Glutamatergic neuron (in vitro differentiated cells): ENCODE results near the gene ERICH4. TPM values are rescaled to one million over a fixed set of nuclear protein-coding genes. Genes with fewer than 3 reads are reported as not detected.
"Not testable (repeated sequence)": the region's sequence is repeated elsewhere in the genome, so short reads cannot be mapped to it uniquely, and the experiment has no call there.

Experiments
- DNase-seq: peaks from one replicate; pipeline ENCODE4 v3.0.0; 2022
- H3K27ac Mint-ChIP-seq: one replicate; pipeline ENCODE4 v1.8.0; 2020; ENCODE audit warnings: mild to moderate bottlenecking, mixed read lengths, inconsistent platforms; ENCODE audit not compliant: unreplicated experiment
- H3K27me3 Mint-ChIP-seq: one replicate; pipeline ENCODE4 v1.8.0; 2020; ENCODE audit warnings: mild to moderate bottlenecking, moderate library complexity, mixed read lengths, inconsistent platforms; ENCODE audit not compliant: unreplicated experiment
- H3K36me3 Mint-ChIP-seq: one replicate; pipeline ENCODE4 v1.8.0; 2020; ENCODE audit warnings: mild to moderate bottlenecking, mixed read lengths, inconsistent platforms; ENCODE audit not compliant: unreplicated experiment
- H3K4me1 Mint-ChIP-seq: one replicate; pipeline ENCODE4 v1.8.0; 2020; ENCODE audit warnings: mild to moderate bottlenecking, low read depth, mixed read lengths, inconsistent platforms; ENCODE audit not compliant: unreplicated experiment
- H3K4me3 Mint-ChIP-seq: one replicate; pipeline ENCODE4 v1.8.0; 2020; ENCODE audit warnings: mild to moderate bottlenecking, mixed read lengths, inconsistent platforms; ENCODE audit not compliant: unreplicated experiment
- H3K9me3 Mint-ChIP-seq: one replicate; pipeline ENCODE4 v1.8.0; 2020; ENCODE audit warnings: mild to moderate bottlenecking, moderate library complexity, mixed read lengths, inconsistent platforms; ENCODE audit not compliant: unreplicated experiment
- total RNA-seq: library from RNA; stranded (reverse); fragmentation: NEBNext Ultra II Directional; extraction: Animal tissue kit (Norgen Biotek cat#: 25700); gene quantifications from one replicate; pipeline ENCODE4 v1.2.1, GENCODE V29; 2021; ENCODE audit not compliant: unreplicated experiment
- TF ChIP-seq, protein P1 (sequence below): fragments of 200-600 bp; sonication (generic); IDR thresholded peaks from one replicate; pipeline ENCODE4 v1.5.0; 2021; ENCODE audit not compliant: partially characterized antibody, unreplicated experiment

Gene ERICH4
- total RNA-seq, 1 donor from 2014 or later = not detected

DNA sequence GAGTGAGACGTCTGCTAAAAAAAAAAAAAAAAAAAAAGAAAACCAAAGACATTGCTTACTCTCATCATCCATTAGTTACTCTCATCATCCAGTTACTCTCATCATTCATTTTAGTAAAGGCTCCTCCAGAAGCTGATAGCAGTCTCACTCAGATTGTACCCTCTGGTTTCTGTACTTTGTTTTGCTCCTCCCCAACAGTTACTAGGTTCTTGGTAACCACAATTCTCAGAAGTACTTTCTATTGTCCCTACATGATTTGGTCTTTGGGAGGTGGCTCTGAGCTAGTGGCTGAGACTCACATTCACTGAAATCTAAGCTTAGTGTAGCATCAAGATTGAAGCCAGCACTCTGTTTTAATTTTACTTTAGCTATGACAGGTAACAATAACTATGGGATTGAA, 14.3 kb downstream of the ERICH4 start:
- no peak overlapping the region for H3K27ac Mint-ChIP-seq
- no peak for DNase-seq
- H3K36me3 Mint-ChIP-seq = no peaks in the 10 kb centered on the region
- no peaks in the 10 kb centered on the region for H3K4me1 Mint-ChIP-seq
- H3K27me3 Mint-ChIP-seq = no peaks in the 10 kb centered on the region
- H3K4me3 Mint-ChIP-seq = no peak overlapping the region
- H3K9me3 Mint-ChIP-seq = peaks cover 2% of the 10 kb centered on the region
- TF ChIP-seq, protein P1, sequence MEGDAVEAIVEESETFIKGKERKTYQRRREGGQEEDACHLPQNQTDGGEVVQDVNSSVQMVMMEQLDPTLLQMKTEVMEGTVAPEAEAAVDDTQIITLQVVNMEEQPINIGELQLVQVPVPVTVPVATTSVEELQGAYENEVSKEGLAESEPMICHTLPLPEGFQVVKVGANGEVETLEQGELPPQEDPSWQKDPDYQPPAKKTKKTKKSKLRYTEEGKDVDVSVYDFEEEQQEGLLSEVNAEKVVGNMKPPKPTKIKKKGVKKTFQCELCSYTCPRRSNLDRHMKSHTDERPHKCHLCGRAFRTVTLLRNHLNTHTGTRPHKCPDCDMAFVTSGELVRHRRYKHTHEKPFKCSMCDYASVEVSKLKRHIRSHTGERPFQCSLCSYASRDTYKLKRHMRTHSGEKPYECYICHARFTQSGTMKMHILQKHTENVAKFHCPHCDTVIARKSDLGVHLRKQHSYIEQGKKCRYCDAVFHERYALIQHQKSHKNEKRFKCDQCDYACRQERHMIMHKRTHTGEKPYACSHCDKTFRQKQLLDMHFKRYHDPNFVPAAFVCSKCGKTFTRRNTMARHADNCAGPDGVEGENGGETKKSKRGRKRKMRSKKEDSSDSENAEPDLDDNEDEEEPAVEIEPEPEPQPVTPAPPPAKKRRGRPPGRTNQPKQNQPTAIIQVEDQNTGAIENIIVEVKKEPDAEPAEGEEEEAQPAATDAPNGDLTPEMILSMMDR = no peak

DNA sequence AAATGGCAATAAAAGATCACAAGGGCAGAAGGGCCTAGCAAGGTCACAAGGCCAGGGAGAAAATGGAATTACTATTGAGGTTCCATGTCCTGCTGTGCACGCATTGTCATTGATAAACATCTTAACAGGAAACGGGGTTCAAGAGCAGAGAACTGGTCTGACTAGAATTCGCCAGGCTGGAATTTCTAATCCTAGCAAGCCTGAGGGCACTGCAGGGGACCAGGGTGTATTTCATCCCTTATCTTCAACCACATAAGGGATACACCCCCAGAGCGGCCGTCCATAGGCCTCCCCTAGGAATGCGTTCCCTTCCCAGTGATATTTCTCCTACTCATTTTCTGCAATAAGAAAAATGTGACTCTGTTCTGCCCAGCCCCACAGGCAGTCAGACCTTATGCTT, 19.5 kb downstream of the ERICH4 start:
- Mint-ChIP-seq H3K4me1 (no peaks in the 10 kb centered on the region), H3K27ac (no peak overlapping the region), H3K9me3 (peaks cover 2% of the 10 kb centered on the region), H3K27me3 (no peaks in the 10 kb centered on the region), H3K36me3 (no peaks in the 10 kb centered on the region), H3K4me3 (no peak overlapping the region)
- TF ChIP-seq, protein P1 = no peak
- no peak for DNase-seq

DNA sequence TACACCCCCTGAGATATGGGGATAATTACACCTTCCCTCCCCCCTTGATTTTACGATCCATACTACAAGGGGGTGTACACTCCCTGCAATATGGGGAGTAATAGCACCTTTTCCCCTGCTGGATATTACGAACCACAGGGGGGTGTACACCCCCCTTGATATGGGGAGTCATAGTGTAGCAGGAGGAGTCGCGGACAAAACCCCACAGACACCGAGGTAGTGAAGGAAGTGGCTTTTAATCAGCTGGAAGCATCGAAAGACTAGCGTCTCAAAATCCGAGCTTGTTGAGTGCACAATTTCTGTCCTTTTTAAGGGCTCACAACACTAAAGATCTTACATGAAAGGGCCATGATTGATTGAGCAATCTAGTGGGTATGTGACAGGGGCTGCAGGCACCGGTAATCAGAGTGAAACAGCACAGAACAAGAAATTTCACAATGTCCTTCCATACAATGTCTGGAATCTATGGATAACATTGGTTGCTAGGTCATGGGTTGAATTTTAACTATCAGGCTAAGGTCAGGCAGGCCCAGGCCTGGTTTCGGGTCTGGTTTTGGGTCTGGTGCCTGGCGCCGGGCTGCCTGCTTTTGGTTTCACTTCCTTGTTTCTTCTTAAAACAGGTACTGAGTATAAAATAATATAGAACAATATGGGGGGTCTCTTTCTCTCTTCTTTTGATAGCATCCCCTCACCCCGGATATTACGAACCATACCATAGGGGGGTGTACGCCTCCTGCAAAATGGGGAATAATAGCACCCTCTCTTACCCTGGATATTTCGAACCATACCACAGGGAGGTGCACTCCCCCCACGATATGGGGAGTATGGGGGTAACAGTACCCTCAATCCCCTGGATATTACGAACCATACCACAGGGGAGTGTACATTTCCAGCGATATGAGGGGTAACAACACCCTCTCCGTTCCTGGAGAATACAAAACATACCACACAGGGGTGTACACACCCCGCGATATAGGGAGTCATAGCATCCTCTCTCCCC, 20.6 kb downstream of the ERICH4 start:
- not testable (repeated sequence) for H3K36me3 Mint-ChIP-seq, H3K27me3 Mint-ChIP-seq, H3K9me3 Mint-ChIP-seq, H3K27ac Mint-ChIP-seq, H3K4me3 Mint-ChIP-seq, H3K4me1 Mint-ChIP-seq, DNase-seq

DNA sequence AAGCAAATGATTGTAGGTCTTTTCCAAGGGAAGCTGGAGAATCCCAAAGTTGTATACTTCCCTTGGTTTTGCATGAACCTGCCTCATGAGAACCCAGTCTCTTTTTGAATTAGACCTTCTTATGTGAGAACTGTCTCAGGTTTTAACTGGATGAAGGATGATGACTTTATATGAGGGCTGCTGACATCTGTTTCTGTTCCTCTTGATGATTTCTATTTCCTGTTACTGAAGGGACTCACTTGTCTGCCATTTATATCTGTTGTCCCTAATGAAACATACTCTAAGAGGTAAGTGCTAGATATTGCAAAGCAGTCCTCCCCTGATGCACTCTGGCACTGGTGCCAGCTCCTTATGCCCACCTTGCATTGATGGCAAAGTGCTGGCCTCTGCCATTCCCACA, 33.6 kb downstream of the ERICH4 start:
- Mint-ChIP-seq H3K27me3 (peaks cover 2% of the 10 kb centered on the region), H3K36me3 (no peaks in the 10 kb centered on the region), H3K27ac (no peak overlapping the region), H3K9me3 (peaks cover 2% of the 10 kb centered on the region), H3K4me1 (no peaks in the 10 kb centered on the region), H3K4me3 (no peak overlapping the region)
- TF ChIP-seq, protein P1 = no peak
- no peak for DNase-seq

DNA sequence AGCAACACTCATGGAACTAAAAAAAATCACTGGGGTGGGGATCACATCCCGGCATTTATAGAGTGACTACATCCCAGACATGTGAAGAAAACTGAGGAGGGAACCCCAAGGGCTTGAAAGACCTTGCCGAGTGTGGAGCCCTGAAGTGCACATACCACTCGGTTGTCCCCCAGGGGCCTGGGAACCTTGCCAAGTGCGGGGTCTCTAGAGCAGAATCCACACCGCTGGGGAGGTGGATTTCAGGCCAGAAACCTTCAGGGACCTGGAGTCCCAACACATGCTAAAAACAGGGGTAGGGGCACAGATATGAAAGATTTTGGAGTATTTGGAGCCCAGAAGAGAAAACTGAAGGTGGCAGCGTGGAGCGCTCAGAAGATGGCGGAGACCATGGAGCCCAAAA, 35.2 kb downstream of the ERICH4 start:
- H3K4me1 Mint-ChIP-seq = no peaks in the 10 kb centered on the region
- no peak overlapping the region for H3K4me3 Mint-ChIP-seq
- peaks cover 2% of the 10 kb centered on the region for H3K27me3 Mint-ChIP-seq
- no peaks in the 10 kb centered on the region for H3K9me3 Mint-ChIP-seq
- no peak for DNase-seq
- H3K27ac Mint-ChIP-seq = no peak overlapping the region
- no peaks in the 10 kb centered on the region for H3K36me3 Mint-ChIP-seq
- TF ChIP-seq, protein P1 = no peak
